ENCODE data around the gene PRX.

- no peak for TF ChIP-seq CTCF (IDR thresholded peaks at IDR 0.05 in 2 of 3, conservative IDR thresholded peaks at IDR 0.05 in 1 of 3; ENCODE audit: borderline replicate concordance in 1 of 3, insufficient read depth in 1 of 3, low read depth in 2 of 3, low read length in 2 of 3)
- TF ChIP-seq POLR2A (IDR thresholded peaks at IDR 0.05; ENCODE audit: borderline replicate concordance, extremely low read depth, insufficient read depth, insufficient read length) = no peak
- no peak for TF ChIP-seq ZNF274 (IDR thresholded peaks at IDR 0.05; ENCODE audit: low read depth, low read length)
Measured at GRCh38 chr19:40420451-40420765, 7.2 kb upstream of the PRX start.
